Esophagus squamous epithelium (tissue), 5 donors: Measurements from ENCODE around the gene PTGS1. TPM values are rescaled to one million over a fixed set of nuclear protein-coding genes. Genes with fewer than 3 reads are reported as not detected.
"Not testable (repeated sequence)": the region's sequence is repeated elsewhere in the genome, so short reads cannot be mapped to it uniquely, and the experiment has no call there.

Experiments
- DNase-seq: peaks from one replicate; lab custom pipeline; 2025; lab: John Stamatoyannopoulos, UW
- H3K27ac ChIP-seq, 4 donors: fragments of 200-600 bp; sonication (generic); one replicate each; pipeline ENCODE4 v1.5.1; 2016 to 2019; ENCODE audit warnings: mild to moderate bottlenecking in 1 of 4
- H3K27me3 ChIP-seq, 4 donors: fragments of 200-600 bp; sonication (generic); 1 replicate in 3 of 4; 2 replicates in 1 of 4; pipeline versions ENCODE4 v1.5.1 to v1.6.0; 2017 to 2021; ENCODE audit warnings: antibody characterized with exemption in 1 of 4
- H3K36me3 ChIP-seq, 3 donors: fragments of 200-600 bp; sonication (generic); one replicate each; pipeline ENCODE4 v1.5.1; 2016 to 2019
- H3K4me1 ChIP-seq, 3 donors: fragments of 200-600 bp; sonication (generic); one replicate each; pipeline ENCODE4 v1.5.1; 2017 to 2019
- H3K4me3 ChIP-seq, 4 donors: fragments of 200-600 bp; sonication (generic); 1 replicate in 3 of 4; 2 replicates in 1 of 4; pipeline ENCODE4 v1.5.1; 2016 to 2019; ENCODE audit warnings: mild to moderate bottlenecking in 2 of 4, moderate library complexity in 1 of 4
- H3K9me3 ChIP-seq, 3 donors: fragments of 200-600 bp; sonication (generic); one replicate each; pipeline ENCODE4 v1.5.1; 2016 to 2019
- CTCF ChIP-seq, 6 experiments: fragments of 450-650 bp in 4 of 6; fragments of 200-600 bp in 2 of 6; sonication (generic) in 2 of 6; IDR thresholded peaks; one replicate each; pipeline ENCODE4 v1.5.1; 2016 to 2019; ENCODE audit warnings: antibody characterized with exemption in 6 of 6, mild to moderate bottlenecking in 4 of 6, moderate library complexity in 4 of 6
- POLR2A ChIP-seq, 4 donors: fragments of 450-650 bp; IDR thresholded peaks; one replicate each; pipeline ENCODE4 v1.6.1; 2017; ENCODE audit warnings: antibody characterized with exemption in 4 of 4, mild to moderate bottlenecking in 4 of 4, moderate library complexity in 3 of 4
- WGBS, 2 donors: methylation state at CpG; one replicate each; pipeline ENCODE4 v1.1.5; 2018; 5-methylcytosine and 5-hydroxymethylcytosine counted together
- intact Hi-C: fragments of 100-400 bp; cut with DNase I; formaldehyde crosslinking; loops from one replicate; pipeline ENCODE4 v1.15.0; 2022
- total RNA-seq, 4 donors: library from RNA; depleted of rRNA; stranded (reverse); fragments of >200 nt; gene quantifications; one replicate each; pipeline ENCODE4 v1.1.0, GENCODE V29; 2016
- donor health status: DM: yes; HTN: yes; CAD: no.

PTGS1 gene
- total RNA-seq = 10 to 100 TPM; 15.6 to 36.1 (median 30.3) TPM

- no peaks in the 10 kb centered on the region for H3K36me3 ChIP-seq
- no peaks in the 10 kb centered on the region for H3K9me3 ChIP-seq
- H3K4me1 ChIP-seq = peaks cover 56 to 100% (median 66%) of the 10 kb centered on the region in 3 donors
- H3K4me3 ChIP-seq = peak within 1 kb of the TSS; percentile 44 to 69 (median 60)
- WGBS, 2 donors = 9 to 42% methylated on average over 3 to 25 of the region's 39 CpGs
- DNase-seq = no peak
- no peak for TF ChIP-seq CTCF (IDR thresholded peaks at IDR 0.05)
- peak in 1 of 4 donors; percentile 50 for TF ChIP-seq POLR2A (IDR thresholded peaks at IDR 0.05)
- H3K27me3 ChIP-seq = no peaks in the 10 kb centered on the region
- H3K27ac ChIP-seq = peak within 1 kb of the TSS; percentile 71 to 85 (median 83)
- intact Hi-C loops = no loop called here
These were observed at the start of gene PTGS1 for GRCh38 chr9:122370869-122371755. PTGS1 (plus strand) TSS chr9:122371024; CDS start chr9:122371085, 61 bp downstream.

- no peaks in the 10 kb centered on the region for H3K27me3 ChIP-seq
- no peak overlapping the region for H3K27ac ChIP-seq
- peaks cover 10 to 54% (median 11%) of the 10 kb centered on the region in 3 donors for H3K36me3 ChIP-seq
- no peak overlapping the region for H3K4me3 ChIP-seq
- H3K4me1 ChIP-seq = peaks cover 0 to 32% (median 9%) of the 10 kb centered on the region in 3 donors
- H3K9me3 ChIP-seq = no peaks in the 10 kb centered on the region
- 75 to 91% methylated on average over 1 to 2 of the region's 2 CpGs for WGBS, 2 donors
- TF ChIP-seq POLR2A (IDR thresholded peaks at IDR 0.05) = no peak
- TF ChIP-seq CTCF (IDR thresholded peaks at IDR 0.05) = no peak
- no peak for DNase-seq
- intact Hi-C loops = no loop called here
These were observed 48.3 kb upstream of the PTGS1 start for GRCh38 chr9:122322553-122322952.

GRCh38 chr9:122324665-122325064, 46.2 kb upstream of the PTGS1 start:
- H3K27me3 ChIP-seq, intact Hi-C loops, DNase-seq, H3K9me3 ChIP-seq, H3K4me3 ChIP-seq: not testable (repeated sequence)
- peak overlapping the region in 1 of 4 donors; percentile 45 for H3K27ac ChIP-seq
- H3K36me3 ChIP-seq = peaks cover 10 to 58% (median 11%) of the 10 kb centered on the region in 3 donors
- WGBS, 2 donors = 62 to 73% methylated on average over 1 of the region's 1 CpG
- H3K4me1 ChIP-seq = peaks cover 0 to 22% (median 9%) of the 10 kb centered on the region in 3 donors

GRCh38 chr9:122325124-122325523, 45.7 kb upstream of the PTGS1 start:
- H3K36me3 ChIP-seq = peaks cover 10 to 63% (median 11%) of the 10 kb centered on the region in 3 donors
- TF ChIP-seq CTCF (IDR thresholded peaks at IDR 0.05) (no peak), POLR2A (IDR thresholded peaks at IDR 0.05) (no peak)
- intact Hi-C loops = no loop called here

GRCh38 chr9:122327175-122327574, 43.6 kb upstream of the PTGS1 start:
- Histone ChIP-seq H3K4me1 (peaks cover 0 to 15% (median 10%) of the 10 kb centered on the region in 3 donors), H3K9me3 (no peaks in the 10 kb centered on the region), H3K36me3 (peaks cover 10 to 57% (median 11%) of the 10 kb centered on the region in 3 donors), H3K27me3 (no peaks in the 10 kb centered on the region), H3K27ac (no peak overlapping the region), H3K4me3 (no peak overlapping the region)
- DNase-seq = no peak
- WGBS, 2 donors = 90 to 93% methylated on average over 2 of the region's 2 CpGs
- TF ChIP-seq CTCF (IDR thresholded peaks at IDR 0.05) = no peak
- no peak for TF ChIP-seq POLR2A (IDR thresholded peaks at IDR 0.05)
- intact Hi-C loops = no loop called here

More at GRCh38 chr9:122325124-122325523, 45.7 kb upstream of the PTGS1 start:
- H3K4me1 ChIP-seq = peaks cover 0 to 22% (median 9%) of the 10 kb centered on the region in 3 donors
- no peaks in the 10 kb centered on the region for H3K9me3 ChIP-seq
- H3K27me3 ChIP-seq = no peaks in the 10 kb centered on the region
- no peak overlapping the region for H3K4me3 ChIP-seq
- WGBS, 2 donors = 18 to 27% methylated on average over 1 of the region's 1 CpG
- DNase-seq = no peak
- H3K27ac ChIP-seq = peak overlapping the region in 2 of 4 donors; percentile 45 to 55
